ENCODE measurements around the gene TMEM158. TPM values are rescaled to one million over a fixed set of nuclear protein-coding genes. Genes with fewer than 3 reads are reported as not detected.

The TMEM158 gene
- total and polyA plus RNA-seq, 2 experiments from 2014 or later = 8.5 to 16.9 TPM

- H3K4me1 ChIP-seq (ENCODE audit: insufficient read depth) = peaks cover under 1% of the 10 kb centered on the region
- H4K20me1 ChIP-seq (ENCODE audit: insufficient read depth, poor library complexity, severe bottlenecking) = no peaks in the 10 kb centered on the region
- H3K27ac ChIP-seq = no peak overlapping the region
- peaks cover 4% of the 10 kb centered on the region for H3K27me3 ChIP-seq
- TF ChIP-seq EZH2 (IDR thresholded peaks at IDR 0.05; ENCODE audit: borderline replicate concordance) (no peak), CTCF (IDR thresholded peaks at IDR 0.05; ENCODE audit: poor library complexity) (no peak), EZH2phosphoT487 (IDR thresholded peaks at IDR 0.05; ENCODE audit: low read depth, severe bottlenecking, unreplicated experiment) (no peak)
- H2AFZ ChIP-seq = no peak overlapping the region
- no peak overlapping the region for H3K4me2 ChIP-seq
- no peaks in the 10 kb centered on the region for H3K79me2 ChIP-seq
- H3K36me3 ChIP-seq (replicated peaks; ENCODE audit: insufficient read depth, low read depth) = no peaks in the 10 kb centered on the region
- no peak overlapping the region for H3K4me3 ChIP-seq
- H3K9me2 ChIP-seq (replicated peaks; ENCODE audit: insufficient read depth) = no peaks in the 10 kb centered on the region
- DNase-seq (ENCODE audit: low spot score) = no peak
- no peaks in the 10 kb centered on the region for H3K9me3 ChIP-seq (ENCODE audit: low read depth)
- 76% methylated on average over 4 of the region's 4 CpGs for WGBS (ENCODE audit: low lambda C conversion rate, missing lambda C conversion rate)
Observed at GRCh38 chr3:45215466-45215865, 10.6 kb downstream of the TMEM158 start.

GRCh38 chr3:45214061-45214680 lies 11.9 kb downstream of the TMEM158 start:
- no peaks in the 10 kb centered on the region for H4K20me1 ChIP-seq (ENCODE audit: insufficient read depth, poor library complexity, severe bottlenecking)
- no peaks in the 10 kb centered on the region for H3K9me2 ChIP-seq (replicated peaks; ENCODE audit: insufficient read depth)
- H3K4me3 ChIP-seq = no peak overlapping the region
- H3K9me3 ChIP-seq (ENCODE audit: low read depth) = no peaks in the 10 kb centered on the region
- H3K4me1 ChIP-seq (ENCODE audit: insufficient read depth) = peaks cover 6% of the 10 kb centered on the region
- no peak overlapping the region for H3K27ac ChIP-seq
- DNase-seq (ENCODE audit: low spot score) = no peak
- no peak overlapping the region for H2AFZ ChIP-seq
- WGBS (ENCODE audit: low lambda C conversion rate, missing lambda C conversion rate) = 71% methylated on average over 10 of the region's 10 CpGs
- H3K27me3 ChIP-seq = no peaks in the 10 kb centered on the region
- no peak overlapping the region for H3K4me2 ChIP-seq
- H3K36me3 ChIP-seq (replicated peaks; ENCODE audit: insufficient read depth, low read depth) = no peaks in the 10 kb centered on the region
- H3K79me2 ChIP-seq = no peaks in the 10 kb centered on the region
- TF ChIP-seq EZH2phosphoT487 (IDR thresholded peaks at IDR 0.05; ENCODE audit: low read depth, severe bottlenecking, unreplicated experiment) (no peak), CTCF (IDR thresholded peaks at IDR 0.05; ENCODE audit: poor library complexity) (no peak), EZH2 (IDR thresholded peaks at IDR 0.05; ENCODE audit: borderline replicate concordance) (no peak)

GRCh38 chr3:45212095-45212468 lies 14.0 kb downstream of the TMEM158 start:
- WGBS (ENCODE audit: low lambda C conversion rate, missing lambda C conversion rate) = 88% methylated on average over 10 of the region's 10 CpGs

More at GRCh38 chr3:45212095-45212468, 14.0 kb downstream of the TMEM158 start:
- no peak for TF ChIP-seq EZH2 (IDR thresholded peaks at IDR 0.05; ENCODE audit: borderline replicate concordance)
- TF ChIP-seq EZH2phosphoT487 (IDR thresholded peaks at IDR 0.05; ENCODE audit: low read depth, severe bottlenecking, unreplicated experiment) = no peak
- no peak for TF ChIP-seq CTCF (IDR thresholded peaks at IDR 0.05; ENCODE audit: poor library complexity)
- H3K27ac ChIP-seq = no peak overlapping the region
- no peak for DNase-seq (ENCODE audit: low spot score)
- no peaks in the 10 kb centered on the region for H3K36me3 ChIP-seq (replicated peaks; ENCODE audit: insufficient read depth, low read depth)
- H3K9me2 ChIP-seq (replicated peaks; ENCODE audit: insufficient read depth) = no peaks in the 10 kb centered on the region
- H3K79me2 ChIP-seq = no peaks in the 10 kb centered on the region
- H3K27me3 ChIP-seq = no peaks in the 10 kb centered on the region
- no peaks in the 10 kb centered on the region for H4K20me1 ChIP-seq (ENCODE audit: insufficient read depth, poor library complexity, severe bottlenecking)
- no peak overlapping the region for H2AFZ ChIP-seq
- no peak overlapping the region for H3K4me3 ChIP-seq
- H3K4me1 ChIP-seq (ENCODE audit: insufficient read depth) = peaks cover 6% of the 10 kb centered on the region
- no peak overlapping the region for H3K4me2 ChIP-seq
- H3K9me3 ChIP-seq (ENCODE audit: low read depth) = no peaks in the 10 kb centered on the region
